ENCODE measurements around the gene BUD31. TPM values are rescaled to one million over a fixed set of nuclear protein-coding genes. Genes with fewer than 3 reads are reported as not detected.
A peak's percentile ranks its signal among the peaks of the same experiment; 100 is the strongest.

Gene BUD31
- total RNA-seq, 1 donor from 2014 or later: 131 TPM

DNA sequence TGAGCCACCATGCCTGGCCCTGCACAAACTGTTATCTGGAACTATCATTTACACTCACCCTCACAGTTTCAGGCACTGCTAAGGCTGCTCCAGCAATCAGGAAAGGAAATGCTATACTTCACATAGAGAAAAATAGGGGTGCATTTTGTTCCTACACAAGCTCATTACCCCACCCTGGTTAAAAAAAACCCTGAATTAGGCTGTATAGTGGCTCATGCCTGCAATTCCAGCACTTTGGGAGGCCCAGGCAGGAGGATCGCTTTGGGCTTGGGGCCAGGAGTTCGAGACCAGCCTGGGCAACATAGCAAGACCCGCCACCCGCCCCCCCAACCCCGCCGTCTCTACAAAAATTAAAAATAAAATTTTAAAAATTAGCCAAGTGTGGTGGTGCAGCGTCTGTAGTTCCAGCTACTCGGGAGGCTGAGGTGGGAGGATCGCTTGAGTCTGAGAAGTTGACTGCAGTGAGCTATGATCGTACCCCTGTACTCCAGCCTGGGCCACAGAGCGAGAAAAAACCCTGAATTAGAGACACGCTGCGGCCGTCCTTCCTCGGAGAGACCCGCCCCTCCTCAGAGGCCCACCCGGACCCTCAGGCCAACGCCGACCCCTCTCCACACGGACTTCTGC lies 29.3 kb downstream of the BUD31 start:
- peaks cover 21% of the 10 kb centered on the region for H3K36me3 Mint-ChIP-seq (ENCODE audit: unreplicated experiment)
- H3K9me3 Mint-ChIP-seq (ENCODE audit: unreplicated experiment): no peaks in the 10 kb centered on the region
- TF ChIP-seq, protein P1, sequence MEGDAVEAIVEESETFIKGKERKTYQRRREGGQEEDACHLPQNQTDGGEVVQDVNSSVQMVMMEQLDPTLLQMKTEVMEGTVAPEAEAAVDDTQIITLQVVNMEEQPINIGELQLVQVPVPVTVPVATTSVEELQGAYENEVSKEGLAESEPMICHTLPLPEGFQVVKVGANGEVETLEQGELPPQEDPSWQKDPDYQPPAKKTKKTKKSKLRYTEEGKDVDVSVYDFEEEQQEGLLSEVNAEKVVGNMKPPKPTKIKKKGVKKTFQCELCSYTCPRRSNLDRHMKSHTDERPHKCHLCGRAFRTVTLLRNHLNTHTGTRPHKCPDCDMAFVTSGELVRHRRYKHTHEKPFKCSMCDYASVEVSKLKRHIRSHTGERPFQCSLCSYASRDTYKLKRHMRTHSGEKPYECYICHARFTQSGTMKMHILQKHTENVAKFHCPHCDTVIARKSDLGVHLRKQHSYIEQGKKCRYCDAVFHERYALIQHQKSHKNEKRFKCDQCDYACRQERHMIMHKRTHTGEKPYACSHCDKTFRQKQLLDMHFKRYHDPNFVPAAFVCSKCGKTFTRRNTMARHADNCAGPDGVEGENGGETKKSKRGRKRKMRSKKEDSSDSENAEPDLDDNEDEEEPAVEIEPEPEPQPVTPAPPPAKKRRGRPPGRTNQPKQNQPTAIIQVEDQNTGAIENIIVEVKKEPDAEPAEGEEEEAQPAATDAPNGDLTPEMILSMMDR (IDR thresholded peaks at IDR 0.05): no peak
- peak overlapping the region; percentile 99 for H3K4me3 Mint-ChIP-seq (ENCODE audit: unreplicated experiment)
- H3K27me3 Mint-ChIP-seq (ENCODE audit: unreplicated experiment): no peaks in the 10 kb centered on the region
- H3K27ac Mint-ChIP-seq (ENCODE audit: unreplicated experiment): peak overlapping the region; percentile 96
- H3K4me1 Mint-ChIP-seq (ENCODE audit: unreplicated experiment): peaks cover 23% of the 10 kb centered on the region
- no peak for DNase-seq (ENCODE audit: extremely low spot score, unreplicated experiment)

DNA sequence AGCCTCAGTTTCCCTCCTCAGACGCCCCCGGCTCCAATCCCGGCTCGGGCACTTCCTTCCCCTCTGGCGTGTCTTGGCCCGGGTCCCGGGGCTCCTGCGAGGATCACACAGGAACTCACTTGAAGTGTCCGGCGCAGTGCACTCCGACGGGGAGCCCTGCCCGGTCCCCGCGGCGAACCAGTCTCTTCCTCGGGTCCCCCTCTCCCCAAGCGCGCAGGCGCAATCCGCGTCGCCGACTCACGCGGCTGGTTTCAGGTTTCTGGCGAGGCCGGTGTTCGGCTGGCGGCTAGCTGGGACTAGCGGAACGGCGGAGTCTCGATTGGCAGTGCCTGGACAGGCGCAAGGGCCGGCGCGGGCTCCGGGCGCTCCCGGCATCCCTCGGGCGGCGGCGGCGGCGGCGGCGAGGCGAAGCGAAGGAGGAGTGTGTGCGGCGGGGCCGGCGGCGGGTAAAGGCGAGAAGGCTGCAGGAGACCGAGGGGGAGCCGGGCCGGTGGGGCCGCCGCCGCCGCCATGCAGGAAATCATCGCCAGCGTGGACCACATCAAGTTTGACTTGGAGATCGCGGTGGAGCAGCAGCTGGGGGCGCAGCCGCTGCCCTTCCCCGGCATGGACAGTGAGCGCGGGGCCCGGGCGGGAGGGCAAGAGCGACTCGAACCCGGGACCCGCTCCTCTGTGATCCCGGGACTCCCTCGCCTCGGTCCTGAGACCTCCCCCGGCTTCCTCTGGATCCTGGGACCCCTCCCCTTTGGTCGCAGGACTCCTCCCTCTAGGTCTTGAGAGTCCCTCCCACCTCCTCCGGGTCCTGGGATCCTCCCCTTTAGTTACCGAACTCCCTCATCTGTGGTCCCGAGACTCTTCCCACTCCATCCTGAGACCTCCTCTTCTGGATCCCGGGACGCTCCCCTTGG lies 30.1 kb downstream of the BUD31 start, which contains the start of the genes CPSF4 and PTCD1:
Gene CPSF4 (plus strand): TSS at position 371 of the 908 bp plus-strand sequence. CDS start 140 bp downstream, at position 511.
Gene PTCD1 (minus strand): TSS at position 226 of the 908 bp plus-strand sequence. CDS start 3,556 bp downstream, outside the sequence.
- TF ChIP-seq, protein P1 (IDR thresholded peaks at IDR 0.05): no peak
- DNase-seq (ENCODE audit: extremely low spot score, unreplicated experiment): peak; percentile 99
- Mint-ChIP-seq H3K36me3 (ENCODE audit: unreplicated experiment) (peaks cover 18% of the 10 kb centered on the region), H3K27ac (ENCODE audit: unreplicated experiment) (peak within 1 kb of the TSS; percentile 96), H3K27me3 (ENCODE audit: unreplicated experiment) (no peaks in the 10 kb centered on the region), H3K9me3 (ENCODE audit: unreplicated experiment) (no peaks in the 10 kb centered on the region), H3K4me3 (ENCODE audit: unreplicated experiment) (peak within 1 kb of the TSS; percentile 99), H3K4me1 (ENCODE audit: unreplicated experiment) (peaks cover 25% of the 10 kb centered on the region)

DNA sequence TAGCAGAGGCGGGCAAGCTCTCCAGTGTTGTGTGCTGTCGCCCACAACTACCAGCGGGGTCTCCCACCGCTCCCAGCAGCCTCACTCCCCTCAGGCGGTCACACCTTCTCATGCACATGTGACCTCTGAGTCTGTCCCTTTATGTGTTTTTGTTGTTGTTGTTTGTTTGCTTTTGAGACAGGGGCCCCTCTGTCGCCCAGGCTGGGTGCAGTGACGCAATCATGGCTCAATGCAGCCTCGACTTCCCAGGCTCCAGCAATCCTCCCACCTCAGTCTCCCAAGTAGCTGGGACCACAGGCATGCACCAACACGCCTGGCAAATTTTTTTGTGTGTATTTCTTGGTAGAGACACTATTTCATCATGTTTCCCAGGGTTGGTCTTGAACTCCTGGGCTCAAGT lies 31.4 kb downstream of the BUD31 start:
- H3K27me3 Mint-ChIP-seq (ENCODE audit: unreplicated experiment): no peaks in the 10 kb centered on the region
- no peaks in the 10 kb centered on the region for H3K9me3 Mint-ChIP-seq (ENCODE audit: unreplicated experiment)
- TF ChIP-seq, protein P1 (IDR thresholded peaks at IDR 0.05): no peak
- peak overlapping the region; percentile 96 for H3K27ac Mint-ChIP-seq (ENCODE audit: unreplicated experiment)
- DNase-seq (ENCODE audit: extremely low spot score, unreplicated experiment): no peak
- peak overlapping the region; percentile 99 for H3K4me3 Mint-ChIP-seq (ENCODE audit: unreplicated experiment)
- H3K36me3 Mint-ChIP-seq (ENCODE audit: unreplicated experiment): peaks cover 20% of the 10 kb centered on the region
- H3K4me1 Mint-ChIP-seq (ENCODE audit: unreplicated experiment): peaks cover 25% of the 10 kb centered on the region

DNA sequence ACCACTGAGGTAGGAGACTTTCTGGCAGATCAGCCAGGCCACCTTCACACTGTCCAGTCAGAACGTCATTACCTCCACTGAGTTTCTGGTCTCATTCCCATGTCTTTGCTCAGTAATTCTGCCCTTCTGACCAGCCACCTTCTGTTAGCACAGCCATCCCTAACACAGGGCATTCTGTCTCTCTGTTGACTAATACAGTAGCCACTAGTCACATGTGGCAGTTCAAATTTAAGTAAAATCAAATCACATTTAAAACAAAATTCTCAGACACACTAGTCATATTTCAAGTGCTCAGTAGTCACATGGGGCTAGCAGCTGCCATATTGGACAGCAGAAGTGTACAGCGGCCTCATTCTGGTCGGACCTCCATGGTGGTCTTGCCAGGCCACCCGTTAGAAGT lies 37.3 kb downstream of the BUD31 start:
- peaks cover 8% of the 10 kb centered on the region for H3K4me1 Mint-ChIP-seq (ENCODE audit: unreplicated experiment)
- H3K36me3 Mint-ChIP-seq (ENCODE audit: unreplicated experiment): peaks cover 43% of the 10 kb centered on the region
- H3K4me3 Mint-ChIP-seq (ENCODE audit: unreplicated experiment): no peak overlapping the region
- H3K9me3 Mint-ChIP-seq (ENCODE audit: unreplicated experiment): no peaks in the 10 kb centered on the region
- H3K27ac Mint-ChIP-seq (ENCODE audit: unreplicated experiment): no peak overlapping the region
- no peaks in the 10 kb centered on the region for H3K27me3 Mint-ChIP-seq (ENCODE audit: unreplicated experiment)
- TF ChIP-seq, protein P1 (IDR thresholded peaks at IDR 0.05): no peak
- no peak for DNase-seq (ENCODE audit: extremely low spot score, unreplicated experiment)

DNA sequence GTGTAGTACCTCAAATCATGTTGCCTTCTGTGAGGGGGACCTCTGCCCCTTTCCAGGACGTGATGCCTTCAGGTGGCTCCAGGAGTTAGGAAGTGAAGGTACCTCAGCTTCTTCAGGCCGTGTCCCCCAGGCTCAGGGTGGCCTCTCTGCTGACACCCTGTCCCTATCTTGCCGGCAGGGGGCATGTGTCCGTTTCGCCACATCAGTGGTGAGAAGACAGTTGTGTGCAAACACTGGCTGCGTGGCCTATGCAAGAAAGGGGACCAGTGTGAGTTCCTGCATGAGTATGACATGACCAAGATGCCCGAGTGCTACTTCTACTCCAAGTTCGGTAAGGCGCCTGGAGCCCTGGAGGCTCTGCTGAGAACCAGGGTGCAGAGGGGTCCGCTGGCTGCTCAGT lies 39.2 kb downstream of the BUD31 start:
- Mint-ChIP-seq H3K36me3 (ENCODE audit: unreplicated experiment) (peaks cover 41% of the 10 kb centered on the region), H3K9me3 (ENCODE audit: unreplicated experiment) (no peaks in the 10 kb centered on the region), H3K4me3 (ENCODE audit: unreplicated experiment) (no peak overlapping the region), H3K4me1 (ENCODE audit: unreplicated experiment) (peaks cover 2% of the 10 kb centered on the region), H3K27me3 (ENCODE audit: unreplicated experiment) (no peaks in the 10 kb centered on the region), H3K27ac (ENCODE audit: unreplicated experiment) (no peak overlapping the region)
- no peak for DNase-seq (ENCODE audit: extremely low spot score, unreplicated experiment)
- TF ChIP-seq, protein P1 (IDR thresholded peaks at IDR 0.05): no peak
